ENCODE measurements around the gene COBL.
"Not testable (repeated sequence)": the region's sequence is repeated elsewhere in the genome, so short reads cannot be mapped to it uniquely, and the experiment has no call there.

Gene COBL

DNA sequence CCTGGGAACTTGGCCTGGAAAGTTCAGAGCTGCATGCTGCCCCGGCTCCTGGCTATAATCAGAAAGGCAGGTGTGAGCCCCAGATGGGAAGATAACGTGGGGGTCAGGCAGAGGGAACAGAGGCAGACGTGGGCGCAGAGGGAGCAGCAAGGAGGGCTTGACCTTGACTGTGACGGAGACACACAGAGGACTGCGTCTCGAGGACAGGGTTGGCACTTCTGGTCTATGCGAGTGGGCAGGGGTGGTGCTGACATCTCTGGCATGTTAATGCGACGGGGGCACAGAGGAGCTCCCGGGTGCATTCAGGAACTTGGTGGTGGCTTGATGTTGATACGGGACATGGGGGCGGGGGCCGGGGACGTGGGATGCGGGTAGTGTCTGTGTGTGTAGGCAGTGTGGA is 301.8 kb downstream of the COBL start:
- no peak for DNase-seq

DNA sequence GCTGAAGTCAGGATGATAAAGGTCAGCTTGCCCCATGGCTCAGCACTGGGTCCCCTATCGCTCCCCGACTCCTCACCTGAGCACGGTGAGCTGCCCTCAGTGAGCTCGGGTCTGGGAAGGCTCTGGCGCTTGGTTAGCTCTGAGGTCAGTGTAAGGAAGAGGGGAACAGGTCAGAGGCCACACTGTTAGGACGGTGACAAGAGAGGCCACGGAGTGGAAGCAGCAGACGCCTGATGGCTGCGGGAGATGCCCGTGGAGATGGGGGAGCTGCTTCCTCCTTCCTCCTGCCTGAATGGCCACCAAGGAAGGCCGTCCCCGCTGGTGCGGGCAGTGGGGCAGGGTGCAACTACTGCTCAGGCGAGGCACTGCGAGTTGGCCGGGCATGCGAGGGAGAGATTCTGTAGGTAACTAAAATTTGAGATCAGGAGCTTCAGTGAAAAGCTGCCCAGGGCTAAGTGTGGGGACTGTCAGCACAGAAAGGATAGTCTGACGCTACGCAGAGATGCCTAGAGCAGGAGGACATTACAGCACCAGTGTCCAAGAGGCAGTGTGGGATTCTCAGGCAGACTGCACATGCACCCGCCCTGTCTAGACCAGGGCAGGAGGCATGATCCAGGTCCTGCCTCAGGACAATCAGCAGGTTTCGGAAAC is 302.6 kb downstream of the COBL start:
- no peak for DNase-seq

DNA sequence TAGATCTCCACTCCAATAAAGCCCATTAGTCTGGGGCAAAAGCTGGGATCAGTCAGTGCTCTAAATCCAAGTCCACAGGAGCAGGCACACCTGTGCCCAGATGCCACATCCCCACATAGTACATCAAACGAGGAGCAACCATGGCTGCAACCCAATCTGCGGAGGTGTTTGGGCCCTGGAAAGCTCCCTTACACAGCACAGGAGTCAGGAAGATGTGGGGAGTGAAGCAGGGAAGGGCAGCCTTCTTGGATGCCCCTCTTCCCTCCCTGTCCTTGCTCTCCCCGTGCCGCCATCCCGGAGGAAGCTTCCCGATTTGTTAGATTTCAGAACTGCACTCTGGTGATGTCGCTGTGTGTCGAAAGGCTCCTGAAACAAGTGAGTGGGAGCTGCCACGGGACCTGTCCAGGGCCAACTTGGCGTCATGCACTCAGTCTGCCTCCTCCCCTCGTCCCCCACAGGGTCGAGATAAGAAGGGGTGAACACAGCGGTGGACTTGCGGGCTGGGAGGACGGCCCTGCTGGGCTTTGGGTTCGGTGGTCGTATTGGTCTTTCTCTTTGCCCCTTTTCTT is 303.3 kb downstream of the COBL start:
- DNase-seq = no peak

- DNase-seq = no peak
Measured at GRCh38 chr7:51012569-51013217, 303.9 kb downstream of the COBL start.

DNA sequence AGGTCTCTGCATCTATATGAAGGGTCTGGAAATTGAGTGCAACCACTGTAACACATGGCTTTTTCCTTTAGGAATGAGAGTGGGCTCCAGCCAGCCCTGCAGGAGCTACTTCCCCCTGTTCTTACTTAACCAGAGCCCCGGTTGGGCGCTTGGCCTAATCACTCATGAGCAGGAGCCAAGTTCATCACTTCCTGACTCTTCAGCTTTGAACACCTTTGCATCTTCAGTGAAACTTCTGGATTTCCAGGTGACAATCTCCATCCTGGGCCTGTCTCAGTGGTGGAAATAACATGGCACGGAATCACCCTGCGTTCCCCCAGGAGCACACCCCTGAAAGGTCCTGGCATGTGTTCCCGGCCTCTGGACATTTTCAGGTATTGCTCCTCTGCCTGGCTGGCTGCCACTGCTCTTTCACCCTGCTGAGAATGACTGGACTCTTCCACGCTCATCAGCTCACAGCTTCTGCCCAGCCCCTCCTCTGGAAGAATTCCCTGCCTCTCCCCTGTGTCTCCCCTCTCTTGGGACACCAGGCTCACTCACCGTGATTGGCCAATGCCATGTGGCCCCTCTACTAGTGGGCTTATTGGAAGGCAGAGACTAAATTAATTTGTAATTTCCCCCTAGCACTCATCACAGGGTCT is 304.8 kb downstream of the COBL start:
- no peak for DNase-seq

DNA sequence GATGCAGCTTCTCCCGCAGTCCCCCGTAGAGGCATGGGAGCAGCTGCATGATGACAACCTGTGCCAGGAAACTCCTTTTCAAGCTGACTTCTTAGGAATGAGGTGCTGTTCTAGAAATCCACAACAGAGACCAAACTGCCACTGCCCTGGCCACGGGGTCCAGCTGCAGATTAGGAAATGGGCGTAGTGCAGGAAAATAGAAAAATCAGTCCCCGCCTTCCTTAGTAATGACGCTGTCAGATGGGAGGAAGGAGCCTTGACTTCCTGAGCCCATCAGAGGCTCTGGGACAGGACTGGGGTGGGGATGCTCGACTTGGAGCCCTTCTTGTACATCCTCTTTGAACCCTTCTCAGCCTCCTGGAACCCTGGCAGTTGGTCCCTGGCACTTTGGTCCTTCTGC is 306.1 kb downstream of the COBL start:
- no peak for DNase-seq

DNA sequence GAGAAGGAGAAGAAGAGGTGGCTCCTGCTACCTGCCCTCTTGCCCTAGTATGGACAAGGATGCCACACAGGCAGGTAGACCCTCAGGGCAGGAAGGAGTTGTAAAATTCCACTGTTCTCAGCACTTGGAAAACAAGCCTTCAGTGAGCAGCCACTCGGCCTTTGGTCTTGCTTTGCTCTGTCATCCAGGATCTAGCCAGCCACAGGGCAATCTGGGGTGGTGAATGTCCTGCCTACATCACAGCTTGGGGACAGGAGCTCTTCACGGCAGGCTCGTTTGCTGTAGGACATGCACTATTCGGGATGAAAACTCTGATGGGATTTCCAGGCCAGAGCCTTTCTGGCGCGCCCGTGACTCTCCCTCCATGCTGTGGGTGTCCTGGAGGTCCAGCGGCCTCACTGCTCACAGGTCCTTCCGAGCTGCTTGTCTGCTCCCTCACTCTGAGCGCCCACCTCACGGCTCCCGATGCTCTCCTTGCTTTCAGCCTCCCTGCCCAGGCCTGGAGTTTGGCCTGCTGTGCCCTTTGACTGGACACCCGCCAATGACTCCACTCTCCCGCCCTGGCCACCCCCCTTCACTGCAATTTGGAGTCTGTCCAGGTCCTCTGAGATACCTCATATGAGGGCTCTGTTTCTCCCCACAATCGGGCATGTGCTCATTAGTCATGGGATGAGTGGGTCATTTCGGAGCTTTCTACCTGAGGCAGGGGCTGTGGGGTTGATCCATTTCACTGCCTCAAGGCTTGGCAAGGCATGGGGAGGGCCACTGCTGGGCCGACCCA is 306.7 kb downstream of the COBL start:
- DNase-seq = peak; percentile 63

- DNase-seq = no peak
Measured at GRCh38 chr7:51007551-51008505, 308.8 kb downstream of the COBL start.

DNA sequence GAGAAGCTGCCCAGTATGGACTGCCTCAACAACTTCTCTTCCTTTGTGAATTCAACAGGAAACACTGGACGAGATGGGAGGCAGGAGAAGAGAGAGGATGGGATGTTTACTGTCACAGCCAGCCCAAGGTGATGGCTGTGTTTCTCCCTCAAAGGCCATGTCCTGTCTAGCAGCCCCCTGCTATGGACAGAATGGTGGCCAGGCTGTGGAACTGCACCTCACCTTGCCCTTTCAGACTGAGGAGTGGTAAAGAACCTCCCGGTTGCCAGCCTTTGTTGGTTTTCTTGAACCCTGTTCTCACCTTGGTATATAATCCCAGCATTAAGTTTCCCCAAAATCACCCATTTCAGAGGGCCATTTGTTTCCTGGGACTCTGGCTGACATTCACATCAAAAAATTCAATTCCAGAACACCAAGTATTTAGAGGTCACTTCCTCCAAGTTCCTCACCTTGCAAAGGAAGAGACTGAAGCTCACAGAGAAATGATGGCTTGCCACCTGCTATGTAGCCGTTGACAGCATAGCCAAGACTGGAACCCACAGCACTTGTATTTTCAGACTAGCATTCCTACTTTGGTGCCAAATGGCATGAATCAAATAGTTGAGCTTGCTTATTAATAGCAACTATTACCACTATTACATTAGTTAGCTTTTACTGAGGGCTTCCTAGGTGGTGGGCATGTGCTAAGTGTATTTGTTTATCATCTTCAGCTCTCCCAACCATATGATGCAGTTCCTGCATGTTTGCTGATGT is 309.9 kb downstream of the COBL start:
- DNase-seq = no peak

DNA sequence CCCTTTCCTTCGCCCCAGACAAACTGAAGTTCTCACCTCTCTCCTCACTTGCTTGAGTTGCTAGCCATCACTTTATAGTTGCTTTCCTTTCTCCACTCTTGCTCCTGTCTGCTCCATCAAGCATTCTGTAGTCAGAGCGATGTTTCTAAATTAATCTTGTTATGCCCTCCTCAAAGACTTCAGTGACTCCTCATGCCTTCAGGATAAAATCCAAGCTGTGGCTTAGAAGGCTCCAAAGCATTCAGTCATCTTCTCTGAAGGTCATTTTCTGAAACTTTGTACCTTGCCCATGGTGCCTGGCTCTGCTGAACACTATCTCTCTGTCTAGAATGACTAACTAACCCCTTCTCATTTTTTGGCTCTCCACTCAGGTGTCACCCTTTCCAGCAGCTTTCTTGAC is 311.5 kb downstream of the COBL start:
- DNase-seq = no peak

DNA sequence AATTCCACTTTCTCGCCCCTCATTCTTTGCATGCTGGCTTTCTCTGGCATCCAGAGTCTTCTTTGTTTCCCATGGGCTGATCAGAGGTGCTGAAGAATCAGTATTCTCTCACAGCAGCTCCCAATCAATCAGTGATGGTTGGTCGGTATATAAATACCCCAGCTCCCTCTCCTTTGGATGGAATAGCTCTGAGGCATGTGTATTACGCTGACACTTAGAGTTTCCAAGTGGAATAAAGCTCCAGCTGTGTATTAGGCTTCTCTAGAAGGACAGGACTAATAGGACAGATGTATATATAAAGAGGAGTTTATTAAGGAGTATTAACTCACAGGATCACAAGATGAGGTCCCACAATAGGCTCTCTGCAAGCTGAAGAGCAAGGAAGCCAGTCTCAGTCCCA is 315.7 kb downstream of the COBL start:
- no peak for DNase-seq

DNA sequence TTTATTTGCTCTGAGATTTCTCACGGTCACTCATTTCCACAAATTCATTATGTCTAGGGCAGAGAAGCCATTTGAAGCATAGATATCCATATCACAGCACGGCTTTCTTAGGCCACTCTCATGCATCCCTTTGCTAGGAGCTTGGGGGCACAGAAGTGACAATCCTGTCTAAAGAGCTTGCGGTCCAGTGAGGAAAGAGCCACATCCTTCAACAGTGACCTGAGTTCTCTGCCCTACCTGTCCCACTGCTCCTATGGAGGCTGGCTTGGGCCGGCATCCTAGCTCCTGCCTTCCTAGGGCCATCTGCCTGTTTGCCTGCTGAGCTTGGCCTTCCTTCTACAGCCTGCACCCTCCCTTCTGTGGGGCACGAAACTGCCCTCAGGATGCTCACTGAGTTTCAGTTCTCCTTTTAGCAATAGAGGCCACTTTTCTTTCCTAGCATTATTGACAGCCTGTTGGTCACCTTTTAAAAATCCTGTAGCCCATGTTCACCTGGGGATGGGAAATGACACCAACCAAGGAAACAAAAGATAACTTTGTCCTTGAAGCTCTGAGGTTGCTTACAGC is 321.8 kb downstream of the COBL start:
- DNase-seq = no peak

GRCh38 chr7:50990214-50990613 is 326.4 kb downstream of the COBL start:
- not testable (repeated sequence) for DNase-seq

DNA sequence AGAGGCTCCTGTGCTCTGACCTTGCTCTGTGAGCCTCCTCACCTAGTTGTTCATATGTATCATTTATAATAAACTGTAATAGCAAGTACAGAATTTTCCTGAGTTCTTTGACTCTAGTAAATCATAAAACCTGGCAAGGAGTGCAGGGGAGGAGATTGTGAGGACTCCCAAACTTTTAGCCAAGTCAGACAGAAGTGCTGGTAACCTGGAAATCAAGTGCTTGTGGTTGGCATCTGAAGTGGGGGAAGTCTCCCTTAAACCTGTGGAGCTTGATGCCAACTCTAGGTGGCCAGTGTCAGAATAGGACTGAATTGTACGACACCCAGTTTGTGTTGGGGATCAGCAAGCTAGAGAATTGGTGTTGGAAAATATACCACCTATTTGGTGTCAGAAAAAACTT is 327.6 kb downstream of the COBL start:
- DNase-seq = no peak

- no peak for DNase-seq
Measured at GRCh38 chr7:50988465-50988864, 328.1 kb downstream of the COBL start.

DNA sequence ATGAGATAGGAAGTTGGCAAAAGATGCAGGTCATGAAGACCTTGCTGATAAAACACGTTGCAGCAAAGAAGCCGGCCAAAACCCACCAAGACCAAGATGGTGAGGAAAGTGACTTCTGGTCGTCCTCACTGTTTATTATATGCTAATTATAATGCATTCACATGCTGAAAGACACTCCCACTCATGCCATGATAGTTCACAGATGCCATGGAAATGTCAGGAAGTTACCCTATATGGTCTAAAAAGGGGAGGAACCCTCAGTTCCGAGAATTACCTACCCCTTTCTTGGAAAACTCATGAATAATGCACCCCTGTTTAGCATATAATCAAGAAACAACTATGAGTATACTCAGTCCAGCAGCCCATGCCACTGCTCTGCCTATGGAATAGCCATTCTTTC is 331.5 kb downstream of the COBL start:
- no peak for DNase-seq

- DNase-seq = no peak
Measured at GRCh38 chr7:50983850-50984249, 332.8 kb downstream of the COBL start.

DNA sequence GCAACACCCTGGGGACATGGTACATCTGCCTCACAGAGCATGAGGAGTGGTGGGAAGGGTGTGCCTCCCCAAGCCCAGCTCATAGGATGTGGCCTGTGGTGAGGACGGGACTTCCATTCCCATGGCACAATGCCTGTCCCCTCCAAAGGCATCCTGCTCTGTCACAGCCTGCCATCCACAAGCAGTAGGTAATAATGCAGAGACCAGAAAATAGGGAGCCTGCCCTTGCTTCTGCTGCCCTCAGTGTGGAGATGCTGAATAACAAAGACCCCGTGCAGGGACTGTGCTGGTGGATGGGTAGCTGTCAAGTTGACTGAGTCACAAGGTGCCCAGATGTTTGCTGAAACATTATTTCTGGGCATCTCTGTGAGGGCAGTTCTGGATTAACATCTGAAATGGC is 334.0 kb downstream of the COBL start:
- DNase-seq = no peak

- DNase-seq = no peak
Measured at GRCh38 chr7:50981743-50982142, 334.9 kb downstream of the COBL start.

DNA sequence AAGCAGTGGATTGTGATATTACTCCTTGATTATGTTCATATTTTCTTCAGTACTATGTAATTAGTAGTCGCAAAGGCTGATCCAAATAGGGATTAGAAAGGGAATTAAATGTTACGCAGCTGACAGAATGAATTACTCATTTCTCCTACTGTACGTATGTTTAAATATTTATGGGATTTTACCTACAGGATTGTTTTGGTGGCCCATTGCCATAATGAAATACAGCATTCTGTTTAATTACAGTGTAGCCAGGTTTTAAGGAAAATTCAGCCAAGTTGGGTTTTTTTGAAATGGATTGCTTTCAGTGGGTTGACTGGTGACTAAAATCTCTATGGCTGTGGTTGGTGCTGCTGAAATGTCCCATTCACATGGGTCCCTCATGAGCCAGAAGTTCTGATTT is 336.2 kb downstream of the COBL start:
- DNase-seq = no peak

GRCh38 chr7:50978633-50979215 is 337.9 kb downstream of the COBL start:
- no peak for DNase-seq

Data from T1000 (cell line).